ENCODE measurements around the gene NFYC. TPM values are rescaled to one million over a fixed set of nuclear protein-coding genes. Genes with fewer than 3 reads are reported as not detected.
A peak's percentile ranks its signal among the peaks of the same experiment; 100 is the strongest.

Gene NFYC
- total RNA-seq, 1 donor from 2014 or later = 49.7 TPM

GRCh38 chr1:40784141-40784770, 92.8 kb downstream of the NFYC start:
- no peaks in the 10 kb centered on the region for H3K9me3 Mint-ChIP-seq (ENCODE audit: unreplicated experiment)
- peak overlapping the region; percentile 83 for H3K4me3 Mint-ChIP-seq (ENCODE audit: unreplicated experiment)
- peak; percentile 36 for DNase-seq (ENCODE audit: low spot score)
- H3K27ac Mint-ChIP-seq (ENCODE audit: unreplicated experiment) = no peak overlapping the region
- TF ChIP-seq CTCF (IDR thresholded peaks at IDR 0.05; ENCODE audit: unreplicated experiment) = no peak
- peaks cover 22% of the 10 kb centered on the region for H3K27me3 Mint-ChIP-seq (ENCODE audit: unreplicated experiment)
- peaks cover 14% of the 10 kb centered on the region for H3K4me1 Mint-ChIP-seq (ENCODE audit: unreplicated experiment)
- peaks cover 4% of the 10 kb centered on the region for H3K36me3 Mint-ChIP-seq (ENCODE audit: low read depth, unreplicated experiment)

GRCh38 chr1:40784771-40785151, 93.3 kb downstream of the NFYC start:
- peaks cover 4% of the 10 kb centered on the region for H3K36me3 Mint-ChIP-seq (ENCODE audit: low read depth, unreplicated experiment)
- DNase-seq (ENCODE audit: low spot score) = no peak
- H3K27ac Mint-ChIP-seq (ENCODE audit: unreplicated experiment) = no peak overlapping the region
- TF ChIP-seq CTCF (IDR thresholded peaks at IDR 0.05; ENCODE audit: unreplicated experiment) = no peak
- peaks cover 23% of the 10 kb centered on the region for H3K27me3 Mint-ChIP-seq (ENCODE audit: unreplicated experiment)
- H3K4me1 Mint-ChIP-seq (ENCODE audit: unreplicated experiment) = peaks cover 14% of the 10 kb centered on the region
- H3K9me3 Mint-ChIP-seq (ENCODE audit: unreplicated experiment) = no peaks in the 10 kb centered on the region
- H3K4me3 Mint-ChIP-seq (ENCODE audit: unreplicated experiment) = peak overlapping the region; percentile 83

- no peak for DNase-seq (ENCODE audit: low spot score)
- TF ChIP-seq CTCF (IDR thresholded peaks at IDR 0.05; ENCODE audit: unreplicated experiment) = no peak
- Mint-ChIP-seq H3K9me3 (ENCODE audit: unreplicated experiment) (no peaks in the 10 kb centered on the region), H3K27ac (ENCODE audit: unreplicated experiment) (no peak overlapping the region), H3K27me3 (ENCODE audit: unreplicated experiment) (peaks cover 23% of the 10 kb centered on the region), H3K4me1 (ENCODE audit: unreplicated experiment) (peaks cover 14% of the 10 kb centered on the region), H3K4me3 (ENCODE audit: unreplicated experiment) (peak overlapping the region; percentile 78), H3K36me3 (ENCODE audit: low read depth, unreplicated experiment) (no peaks in the 10 kb centered on the region)
Measured at GRCh38 chr1:40785446-40785845, 93.9 kb downstream of the NFYC start.

- Mint-ChIP-seq H3K36me3 (ENCODE audit: low read depth, unreplicated experiment) (no peaks in the 10 kb centered on the region), H3K27me3 (ENCODE audit: unreplicated experiment) (peaks cover 23% of the 10 kb centered on the region), H3K9me3 (ENCODE audit: unreplicated experiment) (no peaks in the 10 kb centered on the region), H3K27ac (ENCODE audit: unreplicated experiment) (peak overlapping the region; percentile 36), H3K4me3 (ENCODE audit: unreplicated experiment) (no peak overlapping the region), H3K4me1 (ENCODE audit: unreplicated experiment) (peaks cover 7% of the 10 kb centered on the region)
- no peak for TF ChIP-seq CTCF (IDR thresholded peaks at IDR 0.05; ENCODE audit: unreplicated experiment)
- no peak for DNase-seq (ENCODE audit: low spot score)
Measured at GRCh38 chr1:40786171-40786994, 94.9 kb downstream of the NFYC start.

All from endothelial cell (in vitro differentiated cells).